Neuronal stem cell (in vitro differentiated cells): ENCODE measurements around the gene MEGF11.

ENCODE experiments used
- DNase-seq: peaks from one replicate; pipeline ENCODE4 v3.0.0-alpha.2; 2013; ENCODE audit warnings: low spot score
- H2AFZ ChIP-seq: one replicate; pipeline ENCODE4 v1.6.1; 2013; ENCODE audit warnings: mild to moderate bottlenecking, low read length, inconsistent platforms
- H2AK5ac ChIP-seq: 2 replicates; pipeline ENCODE4 v1.6.1; 2013; ENCODE audit warnings: low read depth, mild to moderate bottlenecking, inconsistent platforms, low read length, moderate library complexity, mixed read lengths
- H2BK120ac ChIP-seq: 2 replicates; pipeline ENCODE4 v1.6.1; 2013; ENCODE audit warnings: low read depth, mild to moderate bottlenecking, inconsistent platforms, low read length, moderate library complexity, mixed read lengths
- H2BK12ac ChIP-seq: one replicate; pipeline ENCODE4 v1.6.1; 2013; ENCODE audit warnings: low read length, inconsistent platforms
- H2BK15ac ChIP-seq: 2 replicates; pipeline ENCODE4 v1.6.1; 2013; ENCODE audit warnings: mild to moderate bottlenecking, low read length, inconsistent platforms, mixed read lengths
- H2BK5ac ChIP-seq: one replicate; pipeline ENCODE4 v1.6.1; 2013; ENCODE audit warnings: inconsistent platforms, mild to moderate bottlenecking, low read length, moderate library complexity
- H3K14ac ChIP-seq: one replicate; pipeline ENCODE4 v1.6.1; 2013; ENCODE audit warnings: low read length, inconsistent platforms
- H3K18ac ChIP-seq: 2 replicates; pipeline ENCODE4 v1.6.1; 2013; ENCODE audit warnings: low read length, inconsistent platforms
- H3K23ac ChIP-seq: 2 replicates; pipeline ENCODE4 v1.6.1; 2013; ENCODE audit warnings: low read depth, mild to moderate bottlenecking, mixed read lengths, low read length, inconsistent platforms; ENCODE audit not compliant: poor library complexity
- H3K27ac ChIP-seq: replicated peaks from 3 replicates; pipeline ENCODE4 v1.5.1; 2013; ENCODE audit warnings: low read length, inconsistent platforms
- H3K27me3 ChIP-seq, 3 experiments: 2 replicates each; pipeline ENCODE4 v1.6.1; 2013; ENCODE audit warnings: low read length in 3 of 3, mild to moderate bottlenecking in 2 of 3, inconsistent platforms in 1 of 3, low read depth in 1 of 3, mixed read lengths in 1 of 3, moderate library complexity in 1 of 3; ENCODE audit not compliant: control insufficient read depth in 3 of 3, insufficient read depth in 3 of 3
- H3K36me3 ChIP-seq, 2 donors: replicated peaks in 1 of 2; 2 replicates each; pipeline ENCODE4 v1.6.1; 2013; ENCODE audit warnings: low read length in 2 of 2; ENCODE audit not compliant: control insufficient read depth in 2 of 2, insufficient read depth in 2 of 2
- H3K4ac ChIP-seq: 2 replicates; pipeline ENCODE4 v1.6.1; 2013; ENCODE audit warnings: inconsistent platforms, mild to moderate bottlenecking, low read length, moderate library complexity
- H3K4me1 ChIP-seq, 2 donors: 1 replicate in 1 of 2; 2 replicates in 1 of 2; pipeline ENCODE4 v1.6.1; 2013; ENCODE audit warnings: low read length in 2 of 2, low read depth in 1 of 2; ENCODE audit not compliant: control insufficient read depth in 2 of 2, insufficient read depth in 1 of 2
- H3K4me2 ChIP-seq: one replicate; pipeline ENCODE4 v1.6.1; 2013; ENCODE audit warnings: mild to moderate bottlenecking, low read length, inconsistent platforms; ENCODE audit not compliant: insufficient read depth, poor library complexity, severe bottlenecking
- H3K4me3 ChIP-seq, 2 donors: 2 replicates each; pipeline ENCODE4 v1.5.1; 2013; ENCODE audit warnings: low read length in 2 of 2, mild to moderate bottlenecking in 2 of 2, inconsistent platforms in 1 of 2, moderate library complexity in 1 of 2
- H3K79me1 ChIP-seq: one replicate; pipeline ENCODE4 v1.6.1; 2013; ENCODE audit warnings: low read depth, mild to moderate bottlenecking, inconsistent platforms, low read length, moderate library complexity
- H3K9ac ChIP-seq: one replicate; pipeline ENCODE4 v1.6.1; 2013; ENCODE audit warnings: mild to moderate bottlenecking, low read depth, low read length, inconsistent platforms; ENCODE audit not compliant: poor library complexity
- H3K9me3 ChIP-seq, 2 donors: replicated peaks in 1 of 2; 2 replicates each; pipeline versions ENCODE3 to v1.6.1; 2013; ENCODE audit warnings: low read length in 2 of 2, mild to moderate bottlenecking in 2 of 2, inconsistent platforms in 1 of 2, low read depth in 1 of 2, mixed read lengths in 1 of 2, moderate library complexity in 1 of 2; ENCODE audit not compliant: control insufficient read depth in 2 of 2, insufficient read depth in 1 of 2
- H4K8ac ChIP-seq: one replicate; pipeline ENCODE4 v1.6.1; 2013; ENCODE audit warnings: low read depth, mild to moderate bottlenecking, inconsistent platforms, low read length, moderate library complexity
- H4K91ac ChIP-seq: one replicate; pipeline ENCODE4 v1.6.1; 2013; ENCODE audit warnings: low read length, low read depth, mild to moderate bottlenecking, inconsistent platforms; ENCODE audit not compliant: poor library complexity
- WGBS, 2 donors: extraction: QIAGEN DNeasy Blood & Tissue Kit; methylation state at CpG; one replicate each; pipeline ENCODE4 v1.1.7; 2013; ENCODE audit warnings: missing lambda C conversion rate in 2 of 2, mixed read lengths in 1 of 2; ENCODE audit not compliant: insufficient read length in 2 of 2, insufficient replicate concordance in 1 of 2; ENCODE audit errors: extremely low coverage in 2 of 2; 5-methylcytosine and 5-hydroxymethylcytosine counted together

MEGF11 gene

GRCh38 chr15:66102563-66103292 lies 150.8 kb downstream of the MEGF11 start:
- Histone ChIP-seq H3K36me3 (no peaks in the 10 kb centered on the region), H2BK120ac (no peak overlapping the region), H3K27ac (no peak overlapping the region), H3K4ac (no peak overlapping the region), H2BK12ac (no peak overlapping the region), H3K4me2 (no peak overlapping the region), H3K9ac (no peak overlapping the region), H3K18ac (no peak overlapping the region), H3K4me3 (no peak overlapping the region), H2BK5ac (no peak overlapping the region), H2AK5ac (no peak overlapping the region), H3K27me3 (peaks cover 0 to 58% (median 2%) of the 10 kb centered on the region in 3 experiments), H4K91ac (no peak overlapping the region), H2AFZ (no peak overlapping the region), H3K79me1 (no peaks in the 10 kb centered on the region), H3K4me1 (peaks cover 0 to 42% of the 10 kb centered on the region in 2 donors), H3K23ac (no peak overlapping the region), H2BK15ac (no peak overlapping the region), H3K14ac (no peak overlapping the region), H4K8ac (no peak overlapping the region), H3K9me3 (no peaks in the 10 kb centered on the region)
- WGBS, 2 donors, result no CpG with 5 or more reads among the region's 5 CpGs
- DNase-seq, result no peak

- Histone ChIP-seq H2BK5ac (no peak overlapping the region), H3K9ac (no peak overlapping the region), H2AK5ac (no peak overlapping the region), H4K8ac (no peak overlapping the region), H3K23ac (no peak overlapping the region), H3K36me3 (no peaks in the 10 kb centered on the region), H2BK120ac (no peak overlapping the region), H2BK15ac (no peak overlapping the region), H4K91ac (no peak overlapping the region), H3K27me3 (peaks cover 0 to 65% (median 2%) of the 10 kb centered on the region in 3 experiments), H3K79me1 (no peaks in the 10 kb centered on the region), H3K4me3 (no peak overlapping the region), H3K9me3 (no peaks in the 10 kb centered on the region), H3K14ac (no peak overlapping the region), H2AFZ (no peak overlapping the region), H3K4ac (no peak overlapping the region), H2BK12ac (no peak overlapping the region), H3K4me1 (peaks cover 0 to 36% of the 10 kb centered on the region in 2 donors), H3K18ac (peak overlapping the region; percentile 35), H3K27ac (no peak overlapping the region), H3K4me2 (peak overlapping the region; percentile 35)
- WGBS, 2 donors, result no CpG with 5 or more reads among the region's 10 CpGs
- peak; percentile 54 for DNase-seq
These were observed 151.7 kb downstream of the MEGF11 start for GRCh38 chr15:66101715-66102395.

GRCh38 chr15:66100761-66101160 lies 152.8 kb downstream of the MEGF11 start:
- H4K91ac ChIP-seq, result no peak overlapping the region
- no peak overlapping the region for H3K4ac ChIP-seq
- no peak for DNase-seq
- H3K14ac ChIP-seq, result no peak overlapping the region
- H2AFZ ChIP-seq, result no peak overlapping the region
- no peaks in the 10 kb centered on the region for H3K79me1 ChIP-seq
- H2BK12ac ChIP-seq, result no peak overlapping the region
- no peak overlapping the region for H3K4me2 ChIP-seq
- H3K18ac ChIP-seq, result peak overlapping the region; percentile 23
- no CpG with 5 or more reads among the region's 10 CpGs for WGBS, 2 donors
- H3K36me3 ChIP-seq, result no peaks in the 10 kb centered on the region
- H2BK5ac ChIP-seq, result no peak overlapping the region
- H3K27me3 ChIP-seq, result peaks cover 0 to 67% (median 0%) of the 10 kb centered on the region in 3 experiments
- no peak overlapping the region for H4K8ac ChIP-seq
- H3K4me3 ChIP-seq, result no peak overlapping the region
- H3K23ac ChIP-seq, result no peak overlapping the region
- peak overlapping the region; percentile 94 for H2AK5ac ChIP-seq
- no peak overlapping the region for H3K9ac ChIP-seq
- no peak overlapping the region for H2BK15ac ChIP-seq
- no peak overlapping the region for H3K27ac ChIP-seq
- no peak overlapping the region for H2BK120ac ChIP-seq
- H3K9me3 ChIP-seq, result no peaks in the 10 kb centered on the region
- peaks cover 0 to 32% of the 10 kb centered on the region in 2 donors for H3K4me1 ChIP-seq

GRCh38 chr15:66099950-66100671 lies 153.4 kb downstream of the MEGF11 start:
- Histone ChIP-seq H3K4me1 (peaks cover 0 to 30% of the 10 kb centered on the region in 2 donors), H3K27ac (no peak overlapping the region), H2BK120ac (no peak overlapping the region), H3K79me1 (no peaks in the 10 kb centered on the region), H3K14ac (no peak overlapping the region), H2BK15ac (no peak overlapping the region), H3K9ac (no peak overlapping the region), H3K4ac (no peak overlapping the region), H3K4me3 (no peak overlapping the region), H3K4me2 (no peak overlapping the region), H3K18ac (peak overlapping the region; percentile 23), H4K91ac (no peak overlapping the region), H2BK5ac (no peak overlapping the region), H3K36me3 (no peaks in the 10 kb centered on the region), H3K9me3 (no peaks in the 10 kb centered on the region), H2BK12ac (no peak overlapping the region), H3K23ac (no peak overlapping the region), H4K8ac (no peak overlapping the region), H3K27me3 (peaks cover 0 to 67% (median 0%) of the 10 kb centered on the region in 3 experiments), H2AK5ac (no peak overlapping the region), H2AFZ (no peak overlapping the region)
- no CpG with 5 or more reads among the region's 15 CpGs for WGBS, 2 donors
- no peak for DNase-seq
